ENCODE results near the gene PIK3CD.

- no peak for TF ChIP-seq POLR2A (IDR thresholded peaks at IDR 0.05; ENCODE audit: low read length)
- no peak for TF ChIP-seq GATA1 (IDR thresholded peaks at IDR 0.05; ENCODE audit: low read depth, low read length)
These were observed 74.9 kb downstream of the PIK3CD start for GRCh38 chr1:9726406-9726805.

Data from erythroblast (primary cell).